K562 (cell line): ENCODE data around the gene CHST14. TPM values are rescaled to one million over a fixed set of nuclear protein-coding genes. Genes with fewer than 3 reads are reported as not detected.

Experiments
- ATAC-seq: fragments of 200-7000 bp; cut with Tn5 transposase; 3 replicates; pipeline ENCODE4 v1.9.1; 2020; ENCODE audit warnings: moderate library complexity
- BruUV-seq: library from RNA; stranded (reverse); fragments of 400-500 nt; replicated peaks from 2 replicates; lab custom pipeline; 2021; lab: Mats Ljungman, UMichigan
- CTCF ChIA-PET: fragments of 300-600 bp; formaldehyde crosslinking; extraction: SDS; loops from one replicate; lab custom pipeline; 2021; ENCODE audit warnings: low intra/inter-chr PET ratio; lab: Yijun Ruan, JAX
- POLR2A ChIA-PET: fragments of 300-600, 350-650 bp; sonication (Branson Sonifier 250); formaldehyde crosslinking; extraction: SDS; loops from one replicate; lab custom pipeline; 2021; ENCODE audit warnings: antibody characterized with exemption, inconsistent platforms; lab: Yijun Ruan, JAX
- DNase-seq, 4 experiments: peaks; one replicate each; pipeline versions ENCODE4 v3.0.0 to v3.0.0-alpha.2; 2011 to 2018; ENCODE audit warnings: low spot score in 3 of 4, mixed read lengths in 3 of 4; ENCODE audit errors: extremely low read depth in 1 of 4
- FAIRE-seq: peaks from 2 replicates; lab custom pipeline; 2011; peaks lifted over from hg19 to GRCh38; lab: Jason Lieb, UNC
- H2AFZ ChIP-seq: 2 replicates; pipeline ENCODE4 v1.6.0; 2011; ENCODE audit warnings: low read depth, low read length, control low read depth, inconsistent platforms
- H3K27ac ChIP-seq: fragments of 200-600 bp; 3 replicates; pipeline ENCODE4 v1.8.0; 2011; ENCODE audit warnings: low read depth, mild to moderate bottlenecking, control low read depth, inconsistent platforms, low read length, moderate library complexity, mixed read lengths; ENCODE audit errors: extremely low read depth
- H3K27me3 ChIP-seq, 2 experiments: fragments of 300-600 bp in 1 of 2; 2 replicates in 1 of 2; 3 replicates in 1 of 2; pipeline versions ENCODE4 v1.6.0 to v1.8.0; 2011; ENCODE audit warnings: inconsistent platforms in 2 of 2, low read length in 2 of 2, mild to moderate bottlenecking in 1 of 2, mixed read lengths in 1 of 2, moderate library complexity in 1 of 2; ENCODE audit not compliant: control insufficient read depth in 2 of 2, insufficient read depth in 2 of 2
- H3K36me3 ChIP-seq: fragments of 300-600 bp; 3 replicates; pipeline ENCODE4 v1.8.0; 2011; ENCODE audit warnings: mild to moderate bottlenecking, low read length, inconsistent platforms; ENCODE audit not compliant: control insufficient read depth, insufficient read depth
- H3K4me1 ChIP-seq, 2 experiments: fragments of 200-600 bp in 1 of 2; replicated peaks in 1 of 2; 2 replicates in 1 of 2; 3 replicates in 1 of 2; pipeline versions ENCODE4 v1.5.1 to v1.8.0; 2011; ENCODE audit warnings: inconsistent platforms in 2 of 2, low read length in 2 of 2, mild to moderate bottlenecking in 1 of 2, mixed read lengths in 1 of 2, moderate library complexity in 1 of 2; ENCODE audit not compliant: control insufficient read depth in 2 of 2, insufficient read depth in 2 of 2
- H3K4me2 ChIP-seq: 2 replicates; pipeline ENCODE4 v1.6.1; 2011; ENCODE audit warnings: low read length, control low read depth, inconsistent platforms, mixed read lengths; ENCODE audit not compliant: insufficient read depth
- H3K4me3 ChIP-seq: fragments of 200-600 bp; sonication (generic), shearing (Covaris generic); 2 replicates; pipeline ENCODE4 v1.5.1; 2016; ENCODE audit warnings: control low read depth, inconsistent platforms
- H3K79me2 ChIP-seq: fragments of 200-600 bp; 3 replicates; pipeline ENCODE4 v1.8.0; 2011; ENCODE audit warnings: low read length, inconsistent platforms; ENCODE audit not compliant: control insufficient read depth, insufficient read depth
- H3K9ac ChIP-seq, 2 experiments: 2 replicates each; pipeline versions ENCODE4 v1.6.0 to v1.6.1; 2011; ENCODE audit warnings: low read depth in 2 of 2, low read length in 2 of 2, control low read depth in 1 of 2, inconsistent platforms in 1 of 2, mild to moderate bottlenecking in 1 of 2, mixed read lengths in 1 of 2; ENCODE audit not compliant: insufficient read depth in 1 of 2
- H3K9me1 ChIP-seq: one replicate; pipeline ENCODE4 v1.6.0; 2011; ENCODE audit warnings: inconsistent platforms, mild to moderate bottlenecking, low read length, moderate library complexity; ENCODE audit not compliant: control insufficient read depth, insufficient read depth
- H3K9me3 ChIP-seq: replicated peaks from 2 replicates; pipeline ENCODE4 v1.5.1; 2011; ENCODE audit warnings: low read depth, low read length, inconsistent platforms; ENCODE audit not compliant: control insufficient read depth, insufficient read depth
- H4K20me1 ChIP-seq: replicated peaks from 2 replicates; pipeline ENCODE4 v1.6.1; 2011; ENCODE audit warnings: low read length, inconsistent platforms, mixed read lengths; ENCODE audit not compliant: control insufficient read depth, insufficient read depth
- FOS ChIP-seq: IDR thresholded peaks from 3 replicates; pipeline ENCODE4 v1.6.1; 2011; ENCODE audit not compliant: insufficient read length; ENCODE audit errors: extremely low read depth
- KHSRP ChIP-seq: fragments of 450-650 bp; IDR thresholded peaks from 2 replicates; pipeline ENCODE4 v1.6.1; 2017
- MAFK ChIP-seq: IDR thresholded peaks from 2 replicates; pipeline ENCODE4 v1.6.1; 2011; ENCODE audit warnings: low read length, improper control_type of control experiment
- NFIC ChIP-seq: fragments of 450-650 bp; IDR thresholded peaks from 2 replicates; pipeline ENCODE4 v1.6.1; 2017; ENCODE audit warnings: mild to moderate bottlenecking, inconsistent platforms
- PHB ChIP-seq: fragments of 250-450 bp; sonication (Bioruptor Pico); IDR thresholded peaks from 2 replicates; pipeline ENCODE4 v1.5.0; 2021
- RB1 ChIP-seq: fragments of 450-650 bp; IDR thresholded peaks from 2 replicates; pipeline ENCODE4 v1.6.1; 2017; ENCODE audit warnings: low read depth, mild to moderate bottlenecking
- ZNF174 ChIP-seq: fragments of 250-450 bp; sonication (Bioruptor Pico); IDR thresholded peaks from 2 replicates; pipeline ENCODE4 v1.4.0; 2020; ENCODE audit warnings: mild to moderate bottlenecking
- ZZZ3 ChIP-seq: fragments of 450-650 bp; IDR thresholded peaks from 2 replicates; pipeline ENCODE4 v1.6.1; 2016; ENCODE audit warnings: antibody characterized with exemption, mild to moderate bottlenecking, moderate library complexity
- WGBS: fragments of 100-300 bp; shearing (Covaris generic); methylation state at CpG from one replicate; pipeline ENCODE4 v1.1.6; 2016; ENCODE audit warnings: low coverage, mixed read lengths; ENCODE audit not compliant: insufficient coverage; ENCODE audit errors: missing lambda C conversion rate; 5-methylcytosine and 5-hydroxymethylcytosine counted together
- in situ Hi-C: fragments of 300-500 bp; cut with MboI; formaldehyde crosslinking; loops from 4 replicates; pipeline ENCODE4 v1.15.0; 2018; ENCODE audit warnings: inconsistent platforms, mixed read lengths
- intact Hi-C: fragments of 100-400 bp; cut with micrococcal nuclease; formaldehyde crosslinking; loops from 2 replicates; pipeline ENCODE4 v1.14.2; 2022
- polyA plus RNA-seq, 8 experiments: library from polyadenylated mRNA; depleted of rRNA in 4 of 8; stranded (reverse) in 5 of 8; unstranded in 3 of 8; fragments of >200 nt; fragmentation: Nextera tagmentation in 2 of 8; fragmentation: Illumina TruSeq in 1 of 8; extraction: Ambion mirVana in 2 of 8; extraction: Trizol in 1 of 8; gene quantifications; 2 replicates each; pipeline versions ENCODE4 v1.2.1 to v1.2.3, GENCODE V29; 2011 to 2014; ENCODE audit warnings: inconsistent platforms in 1 of 8, missing spikeins in 1 of 8
- total RNA-seq, 7 experiments: library from RNA; depleted of rRNA in 6 of 7; stranded (reverse); fragments of >200 nt in 6 of 7; fragmentation: Illumina TruSeq in 2 of 7; extraction: Trizol in 2 of 7; gene quantifications; 2 replicates each; pipeline versions ENCODE4 v1.2.1 to v1.2.3, GENCODE V29; 2011 to 2021; ENCODE audit warnings: low replicate concordance in 1 of 7
- TF ChIP-seq, protein P1 (sequence below): sonication (generic); formaldehyde crosslinking; IDR thresholded peaks from 2 replicates; pipeline ENCODE4 v1.5.0; 2020; ENCODE audit warnings: missing genetic modification reagents
- TF ChIP-seq, protein P2 (sequence below), 2 experiments: fragments of 450-650 bp; formaldehyde crosslinking in 1 of 2; IDR thresholded peaks; 2 replicates each; pipeline versions ENCODE4 v1.4.0 to v1.6.1; 2014 to 2020; ENCODE audit warnings: mild to moderate bottlenecking in 2 of 2, borderline replicate concordance in 1 of 2, low read depth in 1 of 2
- TF ChIP-seq, protein P3 (sequence below): IDR thresholded peaks from 2 replicates; pipeline ENCODE4 v1.6.1; 2016; ENCODE audit warnings: missing genetic modification characterization, missing compliant biosample characterization

The CHST14 gene
- total and polyA plus RNA-seq, 9 of the 15 experiments (the other 6 are each of a cell fraction or from before 2014, with no cell fraction given) = 1.6 to 12.1 (median 4.5) TPM

GRCh38 chr15:40436892-40437751 is 33.7 kb upstream of the CHST14 start:
- CTCF ChIA-PET = no interaction called here
- FAIRE-seq = peak; percentile 67
- H2AFZ ChIP-seq = peak overlapping the region; percentile 95
- H4K20me1 ChIP-seq = no peaks in the 10 kb centered on the region
- no peaks in the 10 kb centered on the region for H3K9me1 ChIP-seq
- DNase-seq = peak in 2 of 4 experiments; percentile 41 to 56
- no peaks in the 10 kb centered on the region for H3K36me3 ChIP-seq
- 9% methylated on average over 16 of the region's 17 CpGs for WGBS
- intact Hi-C loops = no loop called here
- peak overlapping the region; percentile 74 to 88 for H3K9ac ChIP-seq
- in situ Hi-C loops = no loop called here
- peaks cover 36% of the 10 kb centered on the region for H3K79me2 ChIP-seq
- H3K4me2 ChIP-seq = peak overlapping the region; percentile 85
- peak overlapping the region; percentile 43 for H3K4me3 ChIP-seq
- BruUV-seq = no TSS peak
- H3K9me3 ChIP-seq = no peaks in the 10 kb centered on the region
- peak; percentile 2; the same call in 1 of the 3 replicates for ATAC-seq
- H3K4me1 ChIP-seq = peaks cover 45 to 61% of the 10 kb centered on the region in 2 experiments
- no peaks in the 10 kb centered on the region for H3K27me3 ChIP-seq
- H3K27ac ChIP-seq = peak overlapping the region; percentile 78
- POLR2A ChIA-PET = interaction anchor here (0.6 to 2.7 kb wide), 5 partner anchors 11 to 439 kb away, joined by 3 to 16 read pairs (median 3); partner anchors contain the start of gene RAD51
- TF ChIP-seq NFIC = no peak; the same call in 1 of the 2 replicates
- TF ChIP-seq, protein P1, sequence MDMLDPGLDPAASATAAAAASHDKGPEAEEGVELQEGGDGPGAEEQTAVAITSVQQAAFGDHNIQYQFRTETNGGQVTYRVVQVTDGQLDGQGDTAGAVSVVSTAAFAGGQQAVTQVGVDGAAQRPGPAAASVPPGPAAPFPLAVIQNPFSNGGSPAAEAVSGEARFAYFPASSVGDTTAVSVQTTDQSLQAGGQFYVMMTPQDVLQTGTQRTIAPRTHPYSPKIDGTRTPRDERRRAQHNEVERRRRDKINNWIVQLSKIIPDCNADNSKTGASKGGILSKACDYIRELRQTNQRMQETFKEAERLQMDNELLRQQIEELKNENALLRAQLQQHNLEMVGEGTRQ = no peak
- no peak for TF ChIP-seq PHB (CRISPR knock-in tag)
- TF ChIP-seq FOS = no peak
- TF ChIP-seq, protein P2, sequence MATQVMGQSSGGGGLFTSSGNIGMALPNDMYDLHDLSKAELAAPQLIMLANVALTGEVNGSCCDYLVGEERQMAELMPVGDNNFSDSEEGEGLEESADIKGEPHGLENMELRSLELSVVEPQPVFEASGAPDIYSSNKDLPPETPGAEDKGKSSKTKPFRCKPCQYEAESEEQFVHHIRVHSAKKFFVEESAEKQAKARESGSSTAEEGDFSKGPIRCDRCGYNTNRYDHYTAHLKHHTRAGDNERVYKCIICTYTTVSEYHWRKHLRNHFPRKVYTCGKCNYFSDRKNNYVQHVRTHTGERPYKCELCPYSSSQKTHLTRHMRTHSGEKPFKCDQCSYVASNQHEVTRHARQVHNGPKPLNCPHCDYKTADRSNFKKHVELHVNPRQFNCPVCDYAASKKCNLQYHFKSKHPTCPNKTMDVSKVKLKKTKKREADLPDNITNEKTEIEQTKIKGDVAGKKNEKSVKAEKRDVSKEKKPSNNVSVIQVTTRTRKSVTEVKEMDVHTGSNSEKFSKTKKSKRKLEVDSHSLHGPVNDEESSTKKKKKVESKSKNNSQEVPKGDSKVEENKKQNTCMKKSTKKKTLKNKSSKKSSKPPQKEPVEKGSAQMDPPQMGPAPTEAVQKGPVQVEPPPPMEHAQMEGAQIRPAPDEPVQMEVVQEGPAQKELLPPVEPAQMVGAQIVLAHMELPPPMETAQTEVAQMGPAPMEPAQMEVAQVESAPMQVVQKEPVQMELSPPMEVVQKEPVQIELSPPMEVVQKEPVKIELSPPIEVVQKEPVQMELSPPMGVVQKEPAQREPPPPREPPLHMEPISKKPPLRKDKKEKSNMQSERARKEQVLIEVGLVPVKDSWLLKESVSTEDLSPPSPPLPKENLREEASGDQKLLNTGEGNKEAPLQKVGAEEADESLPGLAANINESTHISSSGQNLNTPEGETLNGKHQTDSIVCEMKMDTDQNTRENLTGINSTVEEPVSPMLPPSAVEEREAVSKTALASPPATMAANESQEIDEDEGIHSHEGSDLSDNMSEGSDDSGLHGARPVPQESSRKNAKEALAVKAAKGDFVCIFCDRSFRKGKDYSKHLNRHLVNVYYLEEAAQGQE (IDR thresholded peaks at IDR 0.05; ENCODE audit: borderline replicate concordance) = peak; percentile 25; the same call in 1 of the 2 replicates
- TF ChIP-seq, protein P2 (CRISPR knock-in tag; IDR thresholded peaks at IDR 0.05; ENCODE audit: low read depth) = no peak
- TF ChIP-seq ZNF174 (CRISPR knock-in tag) = no peak
- no peak for TF ChIP-seq MAFK
- no peak for TF ChIP-seq ZZZ3
- TF ChIP-seq RB1 = no peak
- no peak for TF ChIP-seq KHSRP
- TF ChIP-seq, protein P3, sequence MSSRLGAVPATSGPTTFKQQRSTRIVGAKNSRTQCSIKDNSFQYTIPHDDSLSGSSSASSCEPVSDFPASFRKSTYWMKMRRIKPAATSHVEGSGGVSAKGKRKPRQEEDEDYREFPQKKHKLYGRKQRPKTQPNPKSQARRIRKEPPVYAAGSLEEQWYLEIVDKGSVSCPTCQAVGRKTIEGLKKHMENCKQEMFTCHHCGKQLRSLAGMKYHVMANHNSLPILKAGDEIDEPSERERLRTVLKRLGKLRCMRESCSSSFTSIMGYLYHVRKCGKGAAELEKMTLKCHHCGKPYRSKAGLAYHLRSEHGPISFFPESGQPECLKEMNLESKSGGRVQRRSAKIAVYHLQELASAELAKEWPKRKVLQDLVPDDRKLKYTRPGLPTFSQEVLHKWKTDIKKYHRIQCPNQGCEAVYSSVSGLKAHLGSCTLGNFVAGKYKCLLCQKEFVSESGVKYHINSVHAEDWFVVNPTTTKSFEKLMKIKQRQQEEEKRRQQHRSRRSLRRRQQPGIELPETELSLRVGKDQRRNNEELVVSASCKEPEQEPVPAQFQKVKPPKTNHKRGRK (tag) = no peak
